ENCODE measurements around the gene TIAM2.

The TIAM2 gene

DNA sequence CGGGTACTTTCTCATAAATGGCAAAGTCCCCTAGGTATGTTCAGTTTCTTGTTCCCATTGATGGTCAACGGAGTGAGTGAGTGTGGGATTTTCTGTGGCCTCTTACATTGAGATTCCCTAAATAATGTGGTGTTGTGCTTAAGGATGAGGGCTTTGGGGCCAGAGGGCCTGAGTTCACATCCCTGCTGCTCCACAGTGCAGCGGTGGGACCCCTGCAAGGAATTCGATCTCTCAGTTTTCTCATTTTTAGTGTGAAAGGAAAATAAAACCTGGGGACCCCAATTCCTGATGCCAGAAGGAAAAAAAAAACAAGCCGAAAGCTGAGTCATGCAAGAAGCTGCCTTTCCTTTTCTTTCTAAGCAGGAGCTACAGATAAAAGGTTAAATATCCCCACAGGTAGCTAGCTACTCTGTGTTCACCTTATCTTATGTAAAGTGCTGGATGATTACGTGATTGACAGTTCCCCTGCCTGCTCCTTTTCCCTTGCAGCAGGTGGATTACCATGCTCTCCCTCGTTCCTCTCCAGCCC is 148.5 kb downstream of the TIAM2 start:
- Histone ChIP-seq H3K27ac (ENCODE audit: low read length) (no peak overlapping the region), H3K36me3 (ENCODE audit: control insufficient read depth, insufficient read depth, low read length) (no peaks in the 10 kb centered on the region), H3K9me3 (ENCODE audit: control insufficient read depth, insufficient read depth, low read length) (no peaks in the 10 kb centered on the region), H3K4me3 (ENCODE audit: low read length) (no peak overlapping the region), H3K4me1 (ENCODE audit: control insufficient read depth, insufficient read depth, low read length) (peaks cover 9% of the 10 kb centered on the region; the same call in 1 of the 2 replicates), H3K27me3 (ENCODE audit: control insufficient read depth, insufficient read depth, low read length) (no peaks in the 10 kb centered on the region)
- WGBS (ENCODE audit: insufficient coverage, insufficient read length): no CpG with 5 or more reads among the region's 7 CpGs
- no peak for DNase-seq (ENCODE audit: low read depth, low spot score)

DNA sequence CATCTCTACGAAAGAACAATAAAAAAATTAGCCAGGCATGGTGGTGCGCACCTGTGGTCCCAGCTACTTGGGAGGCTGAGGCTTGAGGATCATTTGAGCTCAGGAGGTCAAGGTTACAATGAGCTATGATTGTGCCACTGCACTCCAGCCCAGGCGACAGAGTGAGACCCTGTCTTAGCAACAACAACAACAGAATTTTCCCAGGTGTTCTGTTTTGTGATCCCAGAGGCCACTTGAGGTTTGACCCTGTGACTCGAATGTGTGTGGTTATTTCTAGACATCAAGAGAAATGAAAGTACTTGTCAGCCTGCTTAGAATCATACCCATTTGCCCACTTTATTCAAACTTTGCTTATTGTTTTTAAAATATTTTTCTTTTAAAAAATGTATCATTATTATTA is 151.1 kb downstream of the TIAM2 start:
- Histone ChIP-seq H3K27me3 (ENCODE audit: control insufficient read depth, insufficient read depth, low read length) (no peaks in the 10 kb centered on the region), H3K4me3 (ENCODE audit: low read length) (no peak overlapping the region), H3K4me1 (ENCODE audit: control insufficient read depth, insufficient read depth, low read length) (peaks cover 9% of the 10 kb centered on the region; the same call in 1 of the 2 replicates), H3K9me3 (ENCODE audit: control insufficient read depth, insufficient read depth, low read length) (no peaks in the 10 kb centered on the region), H3K27ac (ENCODE audit: low read length) (no peak overlapping the region), H3K36me3 (ENCODE audit: control insufficient read depth, insufficient read depth, low read length) (no peaks in the 10 kb centered on the region)
- DNase-seq (ENCODE audit: low read depth, low spot score): no peak
- no CpG with 5 or more reads among the region's 4 CpGs for WGBS (ENCODE audit: insufficient coverage, insufficient read length)

DNA sequence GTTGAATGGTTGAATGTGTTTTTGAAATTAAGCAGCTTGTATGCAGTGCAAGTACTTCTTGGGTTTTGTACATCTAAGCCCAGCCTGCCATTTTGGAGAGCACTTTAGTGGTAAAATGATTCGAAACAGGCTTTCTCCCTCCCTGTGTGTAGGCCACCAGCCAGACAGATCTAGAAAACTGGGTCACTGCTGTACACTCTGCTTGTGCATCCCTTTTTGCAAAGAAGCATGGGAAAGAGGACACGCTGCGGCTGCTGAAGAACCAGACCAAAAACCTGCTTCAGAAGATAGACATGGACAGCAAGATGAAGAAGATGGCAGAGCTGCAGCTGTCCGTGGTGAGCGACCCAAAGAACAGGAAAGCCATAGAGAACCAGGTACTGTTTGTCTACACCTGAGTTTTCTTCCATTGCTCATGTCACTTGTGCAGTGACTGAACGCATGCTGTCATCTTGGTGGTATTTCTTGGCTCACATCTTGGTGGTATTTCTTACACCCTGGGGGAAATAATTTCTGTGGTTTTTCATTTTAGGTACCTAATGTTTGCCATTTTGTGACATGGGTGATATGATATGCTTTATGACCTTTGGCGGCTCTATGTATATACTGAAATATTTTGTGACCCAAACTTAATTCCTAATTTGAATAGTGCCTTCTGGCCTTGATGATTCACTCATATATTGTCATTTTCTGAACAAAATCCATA is 153.0 kb downstream of the TIAM2 start:
- Histone ChIP-seq H3K36me3 (ENCODE audit: control insufficient read depth, insufficient read depth, low read length) (no peaks in the 10 kb centered on the region), H3K4me1 (ENCODE audit: control insufficient read depth, insufficient read depth, low read length) (peaks cover 6% of the 10 kb centered on the region; the same call in 1 of the 2 replicates), H3K9me3 (ENCODE audit: control insufficient read depth, insufficient read depth, low read length) (no peaks in the 10 kb centered on the region), H3K27ac (ENCODE audit: low read length) (no peak overlapping the region), H3K4me3 (ENCODE audit: low read length) (no peak overlapping the region), H3K27me3 (ENCODE audit: control insufficient read depth, insufficient read depth, low read length) (no peaks in the 10 kb centered on the region)
- WGBS (ENCODE audit: insufficient coverage, insufficient read length): no CpG with 5 or more reads among the region's 7 CpGs
- no peak for DNase-seq (ENCODE audit: low read depth, low spot score)

DNA sequence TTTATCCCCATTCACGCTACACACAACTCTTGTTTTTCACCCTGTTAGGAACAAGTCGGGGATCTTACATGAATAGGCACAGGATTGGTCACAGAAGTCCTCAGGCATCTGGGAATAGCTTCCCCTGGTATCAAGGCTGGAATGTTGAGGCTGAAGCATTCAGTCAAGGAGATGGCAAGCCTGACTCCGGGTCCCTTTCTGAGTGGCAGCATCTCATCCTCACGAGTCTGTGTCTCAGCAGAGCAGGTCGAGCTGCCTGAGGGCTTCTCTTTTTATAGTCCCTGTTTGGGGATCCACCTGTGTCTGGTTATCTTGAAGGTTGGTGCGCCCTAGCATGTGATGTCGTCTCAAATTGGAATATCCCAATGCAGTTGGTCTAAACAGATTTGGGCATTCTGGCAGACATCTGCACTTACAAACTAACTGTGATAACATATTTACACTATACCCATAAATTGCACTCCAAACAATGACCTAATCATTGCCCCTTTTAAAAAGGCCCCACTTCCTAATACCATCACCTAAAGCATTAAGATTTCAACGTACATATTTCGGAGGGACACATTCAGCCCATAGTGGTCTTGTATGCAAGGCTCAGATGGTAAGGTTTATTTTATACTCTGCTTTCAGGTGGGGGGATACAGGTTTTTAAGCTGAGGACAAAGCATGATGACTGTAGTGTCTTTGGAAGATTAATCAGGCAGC is 156.0 kb downstream of the TIAM2 start:
- Histone ChIP-seq H3K4me3 (ENCODE audit: low read length) (no peak overlapping the region), H3K9me3 (ENCODE audit: control insufficient read depth, insufficient read depth, low read length) (no peaks in the 10 kb centered on the region), H3K27ac (ENCODE audit: low read length) (no peak overlapping the region), H3K36me3 (ENCODE audit: control insufficient read depth, insufficient read depth, low read length) (no peaks in the 10 kb centered on the region), H3K27me3 (ENCODE audit: control insufficient read depth, insufficient read depth, low read length) (no peaks in the 10 kb centered on the region), H3K4me1 (ENCODE audit: control insufficient read depth, insufficient read depth, low read length) (peaks cover 6% of the 10 kb centered on the region; the same call in 1 of the 2 replicates)
- no peak for DNase-seq (ENCODE audit: low read depth, low spot score)
- no CpG with 5 or more reads among the region's 9 CpGs for WGBS (ENCODE audit: insufficient coverage, insufficient read length)

DNA sequence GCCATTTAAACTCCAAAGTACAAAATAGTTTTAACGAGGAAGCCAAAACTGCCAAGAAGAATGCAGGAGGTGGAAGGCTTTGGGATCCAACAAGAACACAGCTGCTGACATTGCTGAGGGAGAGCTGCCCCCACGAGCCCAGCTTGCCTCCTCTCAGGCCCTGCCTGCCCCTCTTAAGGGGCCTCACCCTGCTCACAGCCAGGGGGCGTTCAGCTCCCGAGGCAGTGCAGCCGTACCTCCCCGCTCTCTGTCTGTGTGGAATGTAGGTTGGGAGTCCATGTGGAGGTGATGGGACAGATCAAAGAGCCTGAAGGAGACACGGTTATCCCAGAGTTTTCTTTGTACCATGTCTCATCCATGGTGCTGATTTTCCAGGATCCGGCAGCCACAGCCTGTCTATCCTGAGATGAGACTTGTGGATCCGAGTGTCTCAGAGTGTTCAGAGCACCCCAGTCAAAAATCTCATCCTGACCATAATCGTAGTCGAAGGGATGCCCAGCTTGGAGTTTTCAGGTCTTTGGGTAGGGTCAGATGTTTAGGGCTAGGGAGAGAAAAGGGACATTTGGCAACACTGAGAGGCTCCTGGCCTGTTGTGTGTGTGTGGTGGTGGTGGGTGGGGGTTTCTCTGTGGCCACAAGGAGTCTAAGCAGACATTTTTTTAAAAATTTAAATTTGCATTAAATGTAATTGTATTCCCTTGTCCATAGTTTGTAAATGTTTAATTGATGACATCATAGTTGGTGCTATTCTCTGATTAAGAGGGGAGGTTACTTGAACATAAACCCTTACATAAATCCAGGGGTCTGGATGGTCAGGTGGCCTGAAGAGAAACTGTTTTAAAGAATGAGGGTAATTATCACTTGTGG is 157.3 kb downstream of the TIAM2 start:
- WGBS (ENCODE audit: insufficient coverage, insufficient read length): no CpG with 5 or more reads among the region's 11 CpGs

DNA sequence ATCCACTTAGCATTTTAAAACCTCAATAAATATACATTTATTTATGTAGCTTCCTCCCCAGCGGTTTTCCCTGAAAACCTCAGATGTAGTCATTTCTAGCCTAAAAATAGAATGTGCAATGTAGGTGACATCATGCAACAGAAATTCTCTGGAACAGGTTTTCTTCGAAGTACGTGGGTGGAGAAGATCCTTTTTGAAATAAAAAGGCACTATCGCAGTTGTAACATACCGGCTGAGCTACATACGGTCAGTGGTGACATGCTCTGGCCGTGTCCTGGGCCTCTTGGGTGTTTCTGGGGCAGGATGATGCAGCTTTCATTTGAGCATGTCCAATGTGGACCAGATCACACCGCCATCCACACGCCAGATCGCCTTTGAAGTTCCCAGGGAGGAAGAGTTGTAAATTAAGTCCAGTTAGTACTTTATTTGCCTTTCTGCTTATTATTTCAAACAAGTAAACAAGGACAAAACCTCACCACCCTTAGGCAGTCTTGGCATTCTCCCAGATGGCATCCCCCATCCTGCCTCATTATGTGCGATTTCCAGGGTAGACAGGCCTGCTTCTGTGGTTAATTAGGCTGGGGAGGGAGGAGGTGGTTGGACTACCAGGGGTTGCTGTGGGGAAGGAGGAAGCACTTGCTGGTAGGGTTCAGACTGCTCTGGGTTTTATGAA is 159.2 kb downstream of the TIAM2 start:
- Histone ChIP-seq H3K36me3 (ENCODE audit: control insufficient read depth, insufficient read depth, low read length) (no peaks in the 10 kb centered on the region), H3K9me3 (ENCODE audit: control insufficient read depth, insufficient read depth, low read length) (no peaks in the 10 kb centered on the region), H3K27me3 (ENCODE audit: control insufficient read depth, insufficient read depth, low read length) (no peaks in the 10 kb centered on the region), H3K4me3 (ENCODE audit: low read length) (no peak overlapping the region), H3K4me1 (ENCODE audit: control insufficient read depth, insufficient read depth, low read length) (peaks cover 2% of the 10 kb centered on the region; the same call in 1 of the 2 replicates), H3K27ac (ENCODE audit: low read length) (no peak overlapping the region)
- no CpG with 5 or more reads among the region's 11 CpGs for WGBS (ENCODE audit: insufficient coverage, insufficient read length)
- no peak for DNase-seq (ENCODE audit: low read depth, low spot score)

More for the DNA sequence above, 157.3 kb downstream of the TIAM2 start:
- H3K27me3 ChIP-seq (ENCODE audit: control insufficient read depth, insufficient read depth, low read length): no peaks in the 10 kb centered on the region
- H3K27ac ChIP-seq (ENCODE audit: low read length): no peak overlapping the region
- no peaks in the 10 kb centered on the region for H3K9me3 ChIP-seq (ENCODE audit: control insufficient read depth, insufficient read depth, low read length)
- DNase-seq (ENCODE audit: low read depth, low spot score): no peak
- peaks cover 6% of the 10 kb centered on the region; the same call in 1 of the 2 replicates for H3K4me1 ChIP-seq (ENCODE audit: control insufficient read depth, insufficient read depth, low read length)
- H3K36me3 ChIP-seq (ENCODE audit: control insufficient read depth, insufficient read depth, low read length): no peaks in the 10 kb centered on the region
- no peak overlapping the region for H3K4me3 ChIP-seq (ENCODE audit: low read length)

DNA sequence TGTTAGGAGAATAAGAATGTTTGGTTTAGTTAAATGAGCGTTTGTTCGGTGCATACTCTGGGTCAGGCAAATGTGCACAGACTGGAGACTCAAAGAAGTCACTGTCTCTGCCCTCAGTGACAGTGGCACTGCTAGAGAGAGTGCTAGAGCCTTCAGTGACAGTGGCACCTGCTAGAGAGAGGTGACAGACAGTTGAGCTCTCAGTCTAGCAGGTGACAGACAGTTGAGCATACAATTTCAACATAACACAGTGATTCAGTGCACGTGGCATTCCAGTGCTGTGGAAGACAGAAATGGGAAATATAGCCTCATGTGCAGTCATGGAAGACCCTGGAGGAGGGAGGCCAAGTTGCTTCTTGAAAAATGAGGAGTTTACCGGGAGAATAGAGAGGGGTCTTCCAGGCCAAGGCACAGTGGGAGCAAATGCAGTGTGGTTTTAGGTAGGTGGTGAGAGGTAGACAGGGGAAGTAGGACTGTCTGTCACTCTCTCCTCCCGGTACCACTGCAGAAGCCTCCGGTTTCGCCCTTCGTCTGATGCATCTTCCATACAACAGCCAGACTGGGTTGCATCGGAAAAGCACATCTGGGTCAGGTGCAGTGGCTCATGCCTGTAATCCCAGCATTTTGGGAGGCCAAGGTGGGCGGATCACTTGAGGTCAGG is 160.8 kb downstream of the TIAM2 start:
- Histone ChIP-seq H3K36me3 (ENCODE audit: control insufficient read depth, insufficient read depth, low read length) (no peaks in the 10 kb centered on the region), H3K27me3 (ENCODE audit: control insufficient read depth, insufficient read depth, low read length) (no peaks in the 10 kb centered on the region), H3K4me3 (ENCODE audit: low read length) (no peak overlapping the region), H3K4me1 (ENCODE audit: control insufficient read depth, insufficient read depth, low read length) (peaks cover 2% of the 10 kb centered on the region; the same call in 1 of the 2 replicates), H3K27ac (ENCODE audit: low read length) (no peak overlapping the region), H3K9me3 (ENCODE audit: control insufficient read depth, insufficient read depth, low read length) (no peaks in the 10 kb centered on the region)
- WGBS (ENCODE audit: insufficient coverage, insufficient read length): no CpG with 5 or more reads among the region's 10 CpGs
- no peak for DNase-seq (ENCODE audit: low read depth, low spot score)

DNA sequence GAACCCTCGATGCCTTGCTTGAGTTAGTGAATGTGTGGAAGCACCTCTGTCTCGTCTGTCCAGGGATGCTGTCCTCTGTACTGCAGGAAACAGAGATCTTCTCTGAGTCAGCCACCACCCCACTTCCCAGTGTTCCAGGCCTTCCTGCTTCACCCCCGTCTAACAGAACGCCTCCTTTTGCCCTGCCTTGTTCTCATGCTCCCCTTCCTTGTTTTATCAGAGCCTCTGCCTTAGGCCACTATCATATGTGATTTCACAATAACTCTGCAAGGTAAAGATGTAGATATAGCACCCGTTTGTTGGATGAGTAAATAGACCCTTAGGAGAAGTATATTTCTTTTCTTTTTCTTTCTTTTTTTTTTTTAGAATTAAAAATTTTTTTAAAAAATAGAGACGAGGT is 162.0 kb downstream of the TIAM2 start:
- H3K36me3 ChIP-seq (ENCODE audit: control insufficient read depth, insufficient read depth, low read length): no peaks in the 10 kb centered on the region
- peaks cover 2% of the 10 kb centered on the region; the same call in 1 of the 2 replicates for H3K4me1 ChIP-seq (ENCODE audit: control insufficient read depth, insufficient read depth, low read length)
- no CpG with 5 or more reads among the region's 6 CpGs for WGBS (ENCODE audit: insufficient coverage, insufficient read length)

DNA sequence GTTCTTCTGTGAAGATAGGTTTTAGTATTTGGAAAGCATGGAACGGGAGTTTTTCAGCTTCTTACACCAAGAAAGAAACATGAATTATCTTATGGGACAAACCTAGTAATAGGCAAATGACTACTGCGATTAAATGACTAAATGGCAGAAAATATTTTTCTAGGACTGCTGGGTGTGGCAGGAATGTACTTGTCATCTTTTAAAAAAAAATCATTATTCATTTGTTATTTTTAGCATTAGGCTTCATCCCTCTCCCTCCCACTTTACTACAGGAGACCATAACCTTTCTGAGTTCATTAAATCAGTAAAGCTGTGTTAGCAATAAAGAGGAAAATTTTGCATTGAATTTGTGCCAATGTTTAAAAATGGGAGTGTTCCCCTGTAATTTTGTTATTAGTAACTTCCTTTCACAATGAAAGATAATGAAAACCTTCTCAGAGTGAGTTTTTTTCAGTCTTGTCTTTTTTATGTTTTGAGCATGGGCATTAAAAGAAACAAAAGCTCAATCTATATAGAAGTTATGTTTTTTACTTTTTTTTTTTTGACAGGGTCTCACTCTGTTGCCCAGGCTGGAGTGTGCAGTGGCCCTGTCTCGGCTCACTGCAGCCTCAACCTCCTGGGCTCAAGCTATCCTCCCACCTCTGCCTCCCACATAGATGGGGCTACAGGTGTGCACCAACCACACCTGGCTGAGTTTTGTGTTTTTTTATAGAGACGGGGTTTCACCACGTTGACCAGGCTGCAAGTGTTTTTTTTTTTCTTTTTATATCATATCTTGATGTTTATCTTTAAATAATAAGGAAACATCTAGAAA is 163.1 kb downstream of the TIAM2 start:
- H3K27me3 ChIP-seq (ENCODE audit: control insufficient read depth, insufficient read depth, low read length): no peaks in the 10 kb centered on the region
- H3K4me3 ChIP-seq (ENCODE audit: low read length): no peak overlapping the region
- H3K4me1 ChIP-seq (ENCODE audit: control insufficient read depth, insufficient read depth, low read length): no peaks in the 10 kb centered on the region
- WGBS (ENCODE audit: insufficient coverage, insufficient read length): no CpG with 5 or more reads among the region's 5 CpGs
- no peaks in the 10 kb centered on the region for H3K9me3 ChIP-seq (ENCODE audit: control insufficient read depth, insufficient read depth, low read length)
- H3K36me3 ChIP-seq (ENCODE audit: control insufficient read depth, insufficient read depth, low read length): no peaks in the 10 kb centered on the region
- H3K27ac ChIP-seq (ENCODE audit: low read length): no peak overlapping the region
- no peak for DNase-seq (ENCODE audit: low read depth, low spot score)

More for the DNA sequence above, 162.0 kb downstream of the TIAM2 start:
- no peak overlapping the region for H3K27ac ChIP-seq (ENCODE audit: low read length)
- no peak overlapping the region for H3K4me3 ChIP-seq (ENCODE audit: low read length)
- DNase-seq (ENCODE audit: low read depth, low spot score): no peak
- no peaks in the 10 kb centered on the region for H3K9me3 ChIP-seq (ENCODE audit: control insufficient read depth, insufficient read depth, low read length)
- H3K27me3 ChIP-seq (ENCODE audit: control insufficient read depth, insufficient read depth, low read length): no peaks in the 10 kb centered on the region
